Activated CD8-positive, alpha-beta T cell treated with anti-CD3 and anti-CD28 coated beads for 36 hours (primary cell): Measurements from ENCODE around the gene NTNG1. TPM values are rescaled to one million over a fixed set of nuclear protein-coding genes. Genes with fewer than 3 reads are reported as not detected.

Experiments used
- ATAC-seq: fragments of 200-7000 bp; cut with Tn5 transposase; one replicate; pipeline ENCODE4 v1.10.0; 2021; ENCODE audit warnings: mild to moderate bottlenecking, moderate library complexity
- CTCF ChIA-PET: fragments of 350-600 bp; sonication (Branson Sonifier 250); formaldehyde crosslinking; loops from one replicate; lab custom pipeline; 2021; ENCODE audit warnings: antibody characterized with exemption; lab: Charles Lee
- POLR2A ChIA-PET: fragments of 350-600 bp; sonication (Branson Sonifier 250); formaldehyde crosslinking; loops from one replicate; lab custom pipeline; 2021; ENCODE audit warnings: antibody characterized with exemption; lab: Charles Lee
- DNase-seq: peaks from one replicate; pipeline ENCODE4 v3.0.0-alpha.2; 2020
- H3K27ac Mint-ChIP-seq: one replicate; pipeline ENCODE4 v1.8.0; 2021; ENCODE audit warnings: mild to moderate bottlenecking, mixed read lengths
- H3K27me3 Mint-ChIP-seq: one replicate; pipeline ENCODE4 v1.8.0; 2021; ENCODE audit warnings: mixed read lengths
- H3K36me3 Mint-ChIP-seq: one replicate; pipeline ENCODE4 v1.8.0; 2021; ENCODE audit warnings: low read depth, mixed read lengths
- H3K4me1 Mint-ChIP-seq: one replicate; pipeline ENCODE4 v1.8.0; 2021; ENCODE audit warnings: low read depth, mixed read lengths
- H3K4me3 Mint-ChIP-seq: one replicate; pipeline ENCODE4 v1.8.0; 2021; ENCODE audit warnings: mild to moderate bottlenecking, moderate library complexity, mixed read lengths
- H3K9me3 Mint-ChIP-seq: one replicate; pipeline ENCODE4 v1.8.0; 2021; ENCODE audit warnings: mixed read lengths
- intact Hi-C: fragments of 100-400 bp; cut with micrococcal nuclease; formaldehyde crosslinking; loops from one replicate; pipeline ENCODE4 v1.10.0; 2022
- total RNA-seq, 2 experiments: library from RNA; stranded (reverse); gene quantifications; one replicate each; pipeline ENCODE4 v1.2.3, GENCODE V29; 2021
- TF ChIP-seq, protein P1 (sequence below): fragments of 200-600 bp; IDR thresholded peaks from one replicate; pipeline ENCODE4 v1.8.0; 2022; ENCODE audit warnings: antibody characterized with exemption, mild to moderate bottlenecking

Gene NTNG1
- total RNA-seq, 2 experiments from 2014 or later, result 0.96 to 1.0 TPM

DNA sequence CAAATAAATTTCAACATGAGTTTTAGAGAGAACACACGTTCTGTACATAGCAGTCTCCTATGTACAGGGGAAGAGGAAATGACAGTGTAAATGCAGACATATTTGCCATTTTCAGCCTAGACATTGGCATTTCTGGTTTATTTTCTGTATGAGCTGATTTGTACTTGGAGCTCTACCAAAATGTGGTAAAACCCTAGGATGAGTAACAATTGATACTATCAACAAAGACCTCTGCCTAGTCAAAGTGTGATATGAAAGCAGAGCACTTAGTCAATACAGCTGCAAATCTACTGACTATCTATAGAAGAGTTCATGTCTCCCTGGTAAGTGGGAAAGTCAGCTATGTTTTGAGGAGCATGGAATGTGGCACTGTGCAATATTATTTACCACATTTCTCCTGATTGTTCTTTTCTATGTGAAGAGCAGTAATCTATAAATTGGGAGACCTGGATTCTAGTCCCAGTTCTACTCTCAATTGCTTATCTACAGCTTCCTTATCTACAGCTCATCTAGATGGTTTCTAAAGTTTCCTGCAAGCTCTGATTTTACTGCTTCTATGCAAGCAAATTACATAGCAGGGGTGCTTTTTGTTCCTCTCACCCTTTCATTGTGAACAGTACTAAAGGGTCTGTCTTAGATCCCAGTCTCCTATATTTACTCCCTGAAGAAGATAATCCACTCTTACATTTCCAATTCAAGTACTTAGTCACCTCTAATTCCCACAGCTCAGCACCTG is 334.2 kb downstream of the NTNG1 start:
- DNase-seq (no peak), ATAC-seq (peak; percentile 85)
- H3K4me1 Mint-ChIP-seq, result peaks cover 9% of the 10 kb centered on the region
- TF ChIP-seq, protein P1, sequence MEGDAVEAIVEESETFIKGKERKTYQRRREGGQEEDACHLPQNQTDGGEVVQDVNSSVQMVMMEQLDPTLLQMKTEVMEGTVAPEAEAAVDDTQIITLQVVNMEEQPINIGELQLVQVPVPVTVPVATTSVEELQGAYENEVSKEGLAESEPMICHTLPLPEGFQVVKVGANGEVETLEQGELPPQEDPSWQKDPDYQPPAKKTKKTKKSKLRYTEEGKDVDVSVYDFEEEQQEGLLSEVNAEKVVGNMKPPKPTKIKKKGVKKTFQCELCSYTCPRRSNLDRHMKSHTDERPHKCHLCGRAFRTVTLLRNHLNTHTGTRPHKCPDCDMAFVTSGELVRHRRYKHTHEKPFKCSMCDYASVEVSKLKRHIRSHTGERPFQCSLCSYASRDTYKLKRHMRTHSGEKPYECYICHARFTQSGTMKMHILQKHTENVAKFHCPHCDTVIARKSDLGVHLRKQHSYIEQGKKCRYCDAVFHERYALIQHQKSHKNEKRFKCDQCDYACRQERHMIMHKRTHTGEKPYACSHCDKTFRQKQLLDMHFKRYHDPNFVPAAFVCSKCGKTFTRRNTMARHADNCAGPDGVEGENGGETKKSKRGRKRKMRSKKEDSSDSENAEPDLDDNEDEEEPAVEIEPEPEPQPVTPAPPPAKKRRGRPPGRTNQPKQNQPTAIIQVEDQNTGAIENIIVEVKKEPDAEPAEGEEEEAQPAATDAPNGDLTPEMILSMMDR, result no peak
- POLR2A ChIA-PET, result no interaction called here
- H3K4me3 Mint-ChIP-seq, result no peak overlapping the region
- CTCF ChIA-PET, result interaction anchor here (0.6 to 1.3 kb wide), 4 partner anchors 15 to 54 kb away, joined by 3 to 7 read pairs (median 4); no protein-coding TSS in a partner anchor
- H3K27me3 Mint-ChIP-seq, result peaks cover 8% of the 10 kb centered on the region
- H3K27ac Mint-ChIP-seq, result no peak overlapping the region
- intact Hi-C loops, result no loop called here
- H3K9me3 Mint-ChIP-seq, result no peaks in the 10 kb centered on the region
- no peaks in the 10 kb centered on the region for H3K36me3 Mint-ChIP-seq

DNA sequence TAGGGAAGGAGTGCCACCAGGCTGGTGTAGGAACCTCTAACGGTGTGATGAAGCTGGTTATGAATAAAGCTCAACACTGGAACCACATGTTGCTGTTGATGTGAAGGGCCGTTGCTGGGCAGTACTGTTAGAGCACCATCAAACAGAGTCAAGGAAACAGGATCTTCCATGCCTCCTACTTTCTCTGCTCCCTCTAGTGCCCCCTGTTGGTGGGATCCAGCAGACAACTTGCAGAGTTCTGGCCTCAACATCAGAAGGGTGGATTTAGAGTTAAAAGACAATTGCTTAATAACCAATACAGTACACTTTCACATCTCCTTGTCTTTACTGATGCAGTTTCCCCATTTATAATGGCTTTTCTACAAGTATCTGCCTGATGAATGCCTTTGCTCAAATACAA is 336.4 kb downstream of the NTNG1 start:
- intact Hi-C loops, result no loop called here
- CTCF ChIA-PET, result interaction anchor here (0.6 to 1.3 kb wide), 5 partner anchors 8 to 138 kb away, joined by 3 read pairs; no protein-coding TSS in a partner anchor
- DNase-seq (peak; percentile 27), ATAC-seq (no peak)
- no peak overlapping the region for H3K27ac Mint-ChIP-seq
- TF ChIP-seq, protein P1, result peak; percentile 15
- H3K4me3 Mint-ChIP-seq, result no peak overlapping the region
- H3K4me1 Mint-ChIP-seq, result peaks cover 13% of the 10 kb centered on the region
- no peaks in the 10 kb centered on the region for H3K9me3 Mint-ChIP-seq
- peaks cover 17% of the 10 kb centered on the region for H3K27me3 Mint-ChIP-seq
- no peaks in the 10 kb centered on the region for H3K36me3 Mint-ChIP-seq
- POLR2A ChIA-PET, result no interaction called here

DNA sequence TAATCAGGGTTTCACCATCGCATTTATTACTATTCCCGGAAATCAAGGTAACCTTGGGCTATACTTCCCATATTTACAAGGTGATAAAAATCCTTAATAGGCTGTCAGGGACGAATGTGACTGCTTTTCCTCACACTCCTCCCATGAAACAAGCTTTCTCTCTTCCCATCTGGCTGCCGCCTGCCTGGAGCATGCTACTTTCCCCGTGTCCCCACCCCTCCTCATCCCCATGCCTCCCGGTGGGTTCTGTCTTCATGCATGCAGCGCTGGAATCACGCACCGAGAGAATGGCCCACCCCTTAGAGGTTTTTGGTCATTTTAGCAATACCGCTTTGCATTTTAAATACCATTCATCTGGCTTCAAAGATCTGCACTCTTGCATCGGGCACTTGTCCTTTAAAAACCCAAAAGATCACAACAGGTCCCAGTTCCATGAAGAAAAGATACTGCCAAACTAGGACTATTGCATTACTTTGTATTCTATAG is 339.1 kb downstream of the NTNG1 start:
- ChIA-PET CTCF (no interaction called here), POLR2A (no interaction called here)
- H3K27ac Mint-ChIP-seq, result no peak overlapping the region
- peaks cover 17% of the 10 kb centered on the region for H3K27me3 Mint-ChIP-seq
- H3K4me1 Mint-ChIP-seq, result peaks cover 9% of the 10 kb centered on the region
- ATAC-seq (no peak), DNase-seq (no peak)
- H3K9me3 Mint-ChIP-seq, result no peaks in the 10 kb centered on the region
- intact Hi-C loops, result no loop called here
- no peaks in the 10 kb centered on the region for H3K36me3 Mint-ChIP-seq
- TF ChIP-seq, protein P1, result no peak
- H3K4me3 Mint-ChIP-seq, result no peak overlapping the region

DNA sequence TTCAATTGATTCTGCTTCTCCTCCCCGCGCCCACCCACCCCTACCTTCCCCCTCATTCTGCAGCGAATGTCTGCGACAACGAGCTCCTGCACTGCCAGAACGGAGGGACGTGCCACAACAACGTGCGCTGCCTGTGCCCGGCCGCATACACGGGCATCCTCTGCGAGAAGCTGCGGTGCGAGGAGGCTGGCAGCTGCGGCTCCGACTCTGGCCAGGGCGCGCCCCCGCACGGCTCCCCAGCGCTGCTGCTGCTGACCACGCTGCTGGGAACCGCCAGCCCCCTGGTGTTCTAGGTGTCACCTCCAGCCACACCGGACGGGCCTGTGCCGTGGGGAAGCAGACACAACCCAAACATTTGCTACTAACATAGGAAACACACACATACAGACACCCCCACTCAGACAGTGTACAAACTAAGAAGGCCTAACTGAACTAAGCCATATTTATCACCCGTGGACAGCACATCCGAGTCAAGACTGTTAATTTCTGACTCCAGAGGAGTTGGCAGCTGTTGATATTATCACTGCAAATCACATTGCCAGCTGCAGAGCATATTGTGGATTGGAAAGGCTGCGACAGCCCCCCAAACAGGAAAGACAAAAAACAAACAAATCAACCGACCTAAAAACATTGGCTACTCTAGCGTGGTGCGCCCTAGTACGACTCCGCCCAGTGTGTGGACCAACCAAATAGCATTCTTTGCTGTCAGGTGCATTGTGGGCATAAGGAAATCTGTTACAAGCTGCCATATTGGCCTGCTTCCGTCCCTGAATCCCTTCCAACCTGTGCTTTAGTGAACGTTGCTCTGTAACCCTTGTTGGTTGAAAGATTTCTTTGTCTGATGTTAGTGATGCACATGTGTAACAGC is 339.9 kb downstream of the NTNG1 start:
- H3K4me3 Mint-ChIP-seq, result no peak overlapping the region
- POLR2A ChIA-PET, result no interaction called here
- peaks cover 3% of the 10 kb centered on the region for H3K4me1 Mint-ChIP-seq
- intact Hi-C loops, result no loop called here
- TF ChIP-seq, protein P1, result no peak
- H3K36me3 Mint-ChIP-seq, result no peaks in the 10 kb centered on the region
- peaks cover 17% of the 10 kb centered on the region for H3K27me3 Mint-ChIP-seq
- H3K27ac Mint-ChIP-seq, result no peak overlapping the region
- ATAC-seq (peak; percentile 37), DNase-seq (peak; percentile 4)
- CTCF ChIA-PET, result no interaction called here
- no peaks in the 10 kb centered on the region for H3K9me3 Mint-ChIP-seq
